GM12872 (cell line): ENCODE data around the gene ZFP92.

Source experiments
- TF ChIP-seq, protein P1 (sequence below): IDR thresholded peaks from 3 replicates; pipeline ENCODE4 v1.5.1; 2011; ENCODE audit warnings: low read depth, mild to moderate bottlenecking, low read length, moderate library complexity; ENCODE audit not compliant: insufficient read depth

Gene ZFP92

GRCh38 chrX:153406903-153407302, 4.4 kb upstream of the ZFP92 start:
- TF ChIP-seq, protein P1, sequence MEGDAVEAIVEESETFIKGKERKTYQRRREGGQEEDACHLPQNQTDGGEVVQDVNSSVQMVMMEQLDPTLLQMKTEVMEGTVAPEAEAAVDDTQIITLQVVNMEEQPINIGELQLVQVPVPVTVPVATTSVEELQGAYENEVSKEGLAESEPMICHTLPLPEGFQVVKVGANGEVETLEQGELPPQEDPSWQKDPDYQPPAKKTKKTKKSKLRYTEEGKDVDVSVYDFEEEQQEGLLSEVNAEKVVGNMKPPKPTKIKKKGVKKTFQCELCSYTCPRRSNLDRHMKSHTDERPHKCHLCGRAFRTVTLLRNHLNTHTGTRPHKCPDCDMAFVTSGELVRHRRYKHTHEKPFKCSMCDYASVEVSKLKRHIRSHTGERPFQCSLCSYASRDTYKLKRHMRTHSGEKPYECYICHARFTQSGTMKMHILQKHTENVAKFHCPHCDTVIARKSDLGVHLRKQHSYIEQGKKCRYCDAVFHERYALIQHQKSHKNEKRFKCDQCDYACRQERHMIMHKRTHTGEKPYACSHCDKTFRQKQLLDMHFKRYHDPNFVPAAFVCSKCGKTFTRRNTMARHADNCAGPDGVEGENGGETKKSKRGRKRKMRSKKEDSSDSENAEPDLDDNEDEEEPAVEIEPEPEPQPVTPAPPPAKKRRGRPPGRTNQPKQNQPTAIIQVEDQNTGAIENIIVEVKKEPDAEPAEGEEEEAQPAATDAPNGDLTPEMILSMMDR: no peak

- TF ChIP-seq, protein P1: no peak
Observed at GRCh38 chrX:153407736-153408135, 3.5 kb upstream of the ZFP92 start.

DNA sequence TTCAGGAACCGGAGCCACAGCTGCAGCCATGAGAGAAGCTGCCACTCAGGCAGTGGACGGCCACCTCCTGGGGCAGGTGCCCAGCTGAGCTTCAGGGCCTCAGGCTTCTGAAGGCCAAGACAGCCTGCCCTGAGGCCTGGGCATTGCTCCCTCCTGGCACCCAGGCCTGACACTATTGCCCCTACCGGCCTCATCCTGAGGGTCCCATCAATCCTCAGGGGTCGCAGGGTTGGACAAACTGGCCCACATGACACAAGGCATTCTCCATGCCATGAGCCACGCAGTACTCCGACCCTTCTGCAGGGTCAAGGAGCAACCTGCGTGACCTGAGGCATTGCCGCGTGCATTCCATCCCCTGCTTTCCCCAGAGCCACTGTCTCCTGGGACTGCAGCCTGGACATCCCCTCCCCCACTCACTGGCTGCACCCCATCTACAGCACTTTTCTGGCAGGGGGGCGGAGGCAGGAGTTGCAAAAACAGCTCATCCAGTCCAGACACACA, 3.0 kb upstream of the ZFP92 start:
- TF ChIP-seq, protein P1: no peak

GRCh38 chrX:153408871-153409351, 2.4 kb upstream of the ZFP92 start:
- TF ChIP-seq, protein P1: no peak

- TF ChIP-seq, protein P1: no peak
Observed at GRCh38 chrX:153409414-153410101, 1.7 kb upstream of the ZFP92 start.

GRCh38 chrX:153410373-153410772, 899 bp upstream of the ZFP92 start:
- TF ChIP-seq, protein P1: no peak

- TF ChIP-seq, protein P1: no peak
Observed at GRCh38 chrX:153410888-153411254, 401 bp upstream of the ZFP92 start.
